Smooth muscle cell (in vitro differentiated cells): ENCODE results near the gene ANTXR1. TPM values are rescaled to one million over a fixed set of nuclear protein-coding genes. Genes with fewer than 3 reads are reported as not detected.

Experiments used
- DNase-seq: peaks from one replicate; lab custom pipeline; 2025; ENCODE audit not compliant: unreplicated experiment; lab: John Stamatoyannopoulos, UW
- H2AFZ ChIP-seq: fragments of 200-600 bp; sonication (generic); 2 replicates; pipeline ENCODE4 v1.6.0; 2016; ENCODE audit warnings: antibody characterized with exemption, low read depth, mild to moderate bottlenecking
- H3F3A ChIP-seq: fragments of 200-600 bp; sonication (generic); 2 replicates; pipeline ENCODE4 v1.6.0; 2017; ENCODE audit warnings: antibody characterized with exemption, low read depth
- H3K27ac ChIP-seq: fragments of 200-600 bp; sonication (generic); 2 replicates; pipeline ENCODE4 v1.5.1; 2016; ENCODE audit warnings: low read depth, mild to moderate bottlenecking
- H3K27me3 ChIP-seq: fragments of 200-600 bp; sonication (generic); 2 replicates; pipeline ENCODE4 v1.6.1; 2016; ENCODE audit warnings: low read depth, mild to moderate bottlenecking
- H3K36me3 ChIP-seq: fragments of 200-600 bp; sonication (generic); 2 replicates; pipeline ENCODE4 v1.5.1; 2016; ENCODE audit warnings: low read depth
- H3K4me1 ChIP-seq: fragments of 200-600 bp; sonication (generic); 2 replicates; pipeline ENCODE4 v1.5.1; 2016; ENCODE audit warnings: low read depth
- H3K4me2 ChIP-seq: fragments of 200-600 bp; sonication (generic); 2 replicates; pipeline ENCODE4 v1.6.0; 2016; ENCODE audit warnings: mild to moderate bottlenecking
- H3K4me3 ChIP-seq: fragments of 200-600 bp; sonication (generic); 2 replicates; pipeline ENCODE4 v1.5.1; 2016; ENCODE audit warnings: mild to moderate bottlenecking
- H3K79me2 ChIP-seq: fragments of 200-600 bp; sonication (generic); 2 replicates; pipeline ENCODE4 v1.6.0; 2016; ENCODE audit warnings: low read depth, mild to moderate bottlenecking
- H3K9ac ChIP-seq: fragments of 200-600 bp; sonication (generic); 2 replicates; pipeline ENCODE4 v1.6.0; 2016; ENCODE audit warnings: low read depth
- H3K9me3 ChIP-seq: fragments of 200-600 bp; sonication (generic); replicated peaks from 2 replicates; pipeline ENCODE4 v1.5.1; 2016; ENCODE audit warnings: low read depth
- H4K20me1 ChIP-seq: fragments of 200-600 bp; sonication (generic); 2 replicates; pipeline ENCODE4 v1.6.0; 2016; ENCODE audit warnings: low read depth
- WGBS: methylation state at CpG from one replicate; pipeline ENCODE4 v1.1.7; 2016; ENCODE audit warnings: low lambda C conversion rate; 5-methylcytosine and 5-hydroxymethylcytosine counted together
- polyA plus RNA-seq: library from polyadenylated mRNA; unstranded; fragments of >200 nt; fragmentation: Nextera tagmentation; extraction: Ambion mirVana; gene quantifications from 2 replicates; pipeline ENCODE4 v1.2.1, GENCODE V29; 2016
- total RNA-seq: library from RNA; depleted of rRNA; stranded (reverse); fragments of >200 nt; gene quantifications from 2 replicates; pipeline ENCODE4 v1.2.3, GENCODE V29; 2014
- TF ChIP-seq, protein P1 (sequence below): fragments of 200-600 bp; sonication (generic); IDR thresholded peaks from 2 replicates; pipeline ENCODE4 v1.5.1; 2017; ENCODE audit warnings: borderline replicate concordance, mild to moderate bottlenecking, antibody characterized with exemption; ENCODE audit not compliant: insufficient read depth, poor library complexity, severe bottlenecking

Gene ANTXR1
- total and polyA plus RNA-seq, 2 experiments from 2014 or later: 292 to 309 TPM

DNA sequence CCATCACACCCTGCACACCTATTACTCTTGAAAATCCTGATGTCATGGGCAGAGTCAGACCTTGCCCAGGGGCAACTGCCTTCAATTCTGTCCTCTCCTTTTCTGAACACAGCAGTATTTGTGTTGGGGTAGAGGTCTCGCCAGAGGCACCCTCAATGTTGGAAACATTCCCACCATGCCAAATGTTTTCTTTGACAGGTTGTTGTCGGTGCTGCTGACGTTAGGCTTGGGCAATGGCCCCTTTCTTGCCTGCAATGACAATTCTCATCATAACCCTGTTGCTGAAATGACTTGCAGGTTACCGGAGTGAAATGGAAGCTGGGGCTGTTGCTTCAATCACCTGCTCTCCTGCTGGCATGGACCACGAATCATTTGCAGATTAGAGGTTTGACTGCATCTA, 20.6 kb upstream of the ANTXR1 start:
- no peaks in the 10 kb centered on the region for H3K36me3 ChIP-seq
- H3K4me1 ChIP-seq: no peaks in the 10 kb centered on the region
- no peak for DNase-seq
- H3F3A ChIP-seq: no peaks in the 10 kb centered on the region
- WGBS: 86% methylated on average over 5 of the region's 5 CpGs
- TF ChIP-seq, protein P1, sequence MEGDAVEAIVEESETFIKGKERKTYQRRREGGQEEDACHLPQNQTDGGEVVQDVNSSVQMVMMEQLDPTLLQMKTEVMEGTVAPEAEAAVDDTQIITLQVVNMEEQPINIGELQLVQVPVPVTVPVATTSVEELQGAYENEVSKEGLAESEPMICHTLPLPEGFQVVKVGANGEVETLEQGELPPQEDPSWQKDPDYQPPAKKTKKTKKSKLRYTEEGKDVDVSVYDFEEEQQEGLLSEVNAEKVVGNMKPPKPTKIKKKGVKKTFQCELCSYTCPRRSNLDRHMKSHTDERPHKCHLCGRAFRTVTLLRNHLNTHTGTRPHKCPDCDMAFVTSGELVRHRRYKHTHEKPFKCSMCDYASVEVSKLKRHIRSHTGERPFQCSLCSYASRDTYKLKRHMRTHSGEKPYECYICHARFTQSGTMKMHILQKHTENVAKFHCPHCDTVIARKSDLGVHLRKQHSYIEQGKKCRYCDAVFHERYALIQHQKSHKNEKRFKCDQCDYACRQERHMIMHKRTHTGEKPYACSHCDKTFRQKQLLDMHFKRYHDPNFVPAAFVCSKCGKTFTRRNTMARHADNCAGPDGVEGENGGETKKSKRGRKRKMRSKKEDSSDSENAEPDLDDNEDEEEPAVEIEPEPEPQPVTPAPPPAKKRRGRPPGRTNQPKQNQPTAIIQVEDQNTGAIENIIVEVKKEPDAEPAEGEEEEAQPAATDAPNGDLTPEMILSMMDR: no peak
- H3K27ac ChIP-seq: no peak overlapping the region
- H3K79me2 ChIP-seq: no peaks in the 10 kb centered on the region
- H2AFZ ChIP-seq: no peak overlapping the region
- H3K9me3 ChIP-seq: no peaks in the 10 kb centered on the region
- H3K27me3 ChIP-seq: no peaks in the 10 kb centered on the region
- no peak overlapping the region for H3K9ac ChIP-seq
- no peaks in the 10 kb centered on the region for H4K20me1 ChIP-seq
- H3K4me3 ChIP-seq: no peak overlapping the region
- no peak overlapping the region for H3K4me2 ChIP-seq

DNA sequence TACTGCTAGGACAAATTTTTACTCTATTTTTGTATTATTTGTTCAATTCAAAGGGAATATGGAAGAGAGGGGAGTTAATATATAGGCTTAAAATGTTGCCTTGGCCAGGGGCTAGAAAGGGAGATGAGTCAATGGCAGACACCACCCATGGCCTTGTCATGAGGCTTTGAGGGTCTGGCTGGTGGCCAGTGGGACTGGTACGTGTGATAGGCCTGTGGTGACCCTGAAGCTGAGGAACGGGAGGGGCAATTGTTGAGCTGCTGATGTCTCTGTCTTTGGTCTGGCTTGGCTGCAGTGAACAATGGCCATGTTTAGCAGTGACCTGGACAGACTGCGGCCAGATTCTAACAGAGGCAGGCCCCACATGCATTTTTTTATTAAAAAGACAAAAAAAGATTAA, 20.0 kb upstream of the ANTXR1 start:
- no peaks in the 10 kb centered on the region for H3F3A ChIP-seq
- H4K20me1 ChIP-seq: no peaks in the 10 kb centered on the region
- no peaks in the 10 kb centered on the region for H3K4me1 ChIP-seq
- WGBS: 71% methylated on average over 3 of the region's 3 CpGs
- H3K4me3 ChIP-seq: no peak overlapping the region
- no peak overlapping the region for H3K9ac ChIP-seq
- H3K79me2 ChIP-seq: no peaks in the 10 kb centered on the region
- no peaks in the 10 kb centered on the region for H3K36me3 ChIP-seq
- H3K9me3 ChIP-seq: no peaks in the 10 kb centered on the region
- TF ChIP-seq, protein P1: no peak
- H3K27ac ChIP-seq: no peak overlapping the region
- no peak overlapping the region for H3K4me2 ChIP-seq
- no peak overlapping the region for H2AFZ ChIP-seq
- no peak for DNase-seq
- H3K27me3 ChIP-seq: no peaks in the 10 kb centered on the region

DNA sequence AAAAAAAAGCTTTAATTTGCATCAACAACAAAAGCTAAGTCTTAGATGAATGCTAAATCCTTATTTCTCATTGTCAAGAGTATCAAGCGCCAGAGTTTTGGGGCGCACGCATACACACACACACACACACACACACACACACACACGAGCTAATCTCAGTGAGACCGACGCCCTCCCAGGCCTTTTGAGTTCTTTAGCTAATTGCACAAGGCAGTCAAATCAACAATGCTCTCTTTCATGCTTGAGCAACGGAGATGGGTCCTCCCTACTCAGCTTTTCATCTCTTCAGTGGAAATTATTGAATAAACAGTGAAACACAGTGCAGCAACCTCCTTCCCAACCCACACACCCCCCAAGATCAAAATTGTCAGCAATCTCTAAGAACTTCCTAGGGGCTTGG, 19.3 kb upstream of the ANTXR1 start:
- no peaks in the 10 kb centered on the region for H3K27me3 ChIP-seq
- DNase-seq: no peak
- TF ChIP-seq, protein P1: no peak
- no peak overlapping the region for H3K4me3 ChIP-seq
- H3K79me2 ChIP-seq: no peaks in the 10 kb centered on the region
- H3K9ac ChIP-seq: no peak overlapping the region
- no peak overlapping the region for H3K4me2 ChIP-seq
- no peaks in the 10 kb centered on the region for H3F3A ChIP-seq
- no peak overlapping the region for H2AFZ ChIP-seq
- H3K9me3 ChIP-seq: no peaks in the 10 kb centered on the region
- no peaks in the 10 kb centered on the region for H3K36me3 ChIP-seq
- H3K4me1 ChIP-seq: no peaks in the 10 kb centered on the region
- no peak overlapping the region for H3K27ac ChIP-seq
- 88% methylated on average over 7 of the region's 7 CpGs for WGBS
- no peaks in the 10 kb centered on the region for H4K20me1 ChIP-seq

DNA sequence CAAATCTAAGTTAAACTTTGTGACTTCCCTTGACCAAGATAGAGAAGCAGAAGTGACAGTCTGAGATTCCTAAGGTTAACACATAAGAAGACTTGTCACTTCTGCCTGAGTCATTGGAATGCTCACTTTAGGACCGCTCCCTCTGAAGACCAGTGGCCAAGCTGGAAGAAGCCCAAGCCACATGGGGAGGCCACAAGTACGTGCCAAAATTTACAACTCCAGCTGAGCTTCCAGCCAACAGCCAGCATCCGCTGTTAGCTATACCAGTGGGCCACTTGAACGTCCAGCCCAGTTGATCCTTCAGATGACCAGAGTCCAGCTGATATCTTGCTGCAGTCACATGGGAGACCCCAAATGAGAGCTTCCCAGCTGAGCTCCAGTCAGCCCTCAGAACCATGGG, 18.1 kb upstream of the ANTXR1 start:
- Histone ChIP-seq H3K4me1 (no peaks in the 10 kb centered on the region), H3K4me3 (no peak overlapping the region), H3K27me3 (no peaks in the 10 kb centered on the region), H3K36me3 (no peaks in the 10 kb centered on the region), H3F3A (no peaks in the 10 kb centered on the region), H3K79me2 (no peaks in the 10 kb centered on the region), H3K9ac (no peak overlapping the region), H3K4me2 (no peak overlapping the region), H2AFZ (no peak overlapping the region), H4K20me1 (no peaks in the 10 kb centered on the region), H3K27ac (no peak overlapping the region), H3K9me3 (no peaks in the 10 kb centered on the region)
- no peak for DNase-seq
- TF ChIP-seq, protein P1: no peak
- WGBS: 81% methylated on average over 4 of the region's 4 CpGs
